ENCODE data around the gene DSC3.

DNA sequence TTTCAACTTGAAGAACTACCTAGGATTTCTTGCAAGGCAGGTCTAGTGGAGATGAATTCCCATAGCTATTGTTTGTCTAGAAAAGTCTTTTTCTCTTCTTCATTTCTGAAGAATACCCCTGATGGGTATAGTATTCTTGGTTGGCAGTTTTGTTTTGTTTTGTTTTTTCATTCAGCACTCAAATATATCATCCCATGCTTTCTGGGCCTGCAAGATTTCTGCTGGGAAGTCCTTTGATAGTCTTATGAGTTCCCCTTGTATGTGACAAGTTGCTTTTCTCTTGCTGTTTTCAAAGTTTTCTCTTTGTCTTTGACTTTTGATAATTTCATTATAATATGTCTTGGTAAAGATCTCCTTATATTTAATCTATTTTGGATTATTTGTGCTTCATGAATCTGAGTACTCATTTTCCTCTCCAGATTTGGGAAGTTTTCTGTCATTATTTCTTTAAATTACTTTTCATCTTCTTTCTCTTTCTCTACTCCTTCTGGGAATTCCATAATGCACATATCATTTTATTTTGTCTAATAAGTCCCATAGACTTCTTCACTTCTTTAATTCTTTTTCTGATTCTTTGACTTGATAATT, 101.5 kb downstream of the DSC3 start:
- TF ChIP-seq, protein P1, sequence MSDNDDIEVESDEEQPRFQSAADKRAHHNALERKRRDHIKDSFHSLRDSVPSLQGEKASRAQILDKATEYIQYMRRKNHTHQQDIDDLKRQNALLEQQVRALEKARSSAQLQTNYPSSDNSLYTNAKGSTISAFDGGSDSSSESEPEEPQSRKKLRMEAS (IDR thresholded peaks at IDR 0.05; ENCODE audit: insufficient read depth, insufficient read length): no peak
- TF ChIP-seq EZH2 (IDR thresholded peaks at IDR 0.05; ENCODE audit: borderline replicate concordance, low read depth, low read length, severe bottlenecking) (no peak), POLR2A (IDR thresholded peaks at IDR 0.05; ENCODE audit: low read depth, low read length) (no peak), POLR2AphosphoS5 (IDR thresholded peaks at IDR 0.05; ENCODE audit: insufficient read depth, low read depth, low read length) (no peak), MYC (IDR thresholded peaks at IDR 0.05; ENCODE audit: low read depth, low read length) (no peak), GATA2 (IDR thresholded peaks at IDR 0.05; ENCODE audit: insufficient read depth, insufficient read length, low read depth, low read length) (no peak)
- TF ChIP-seq, protein P2, sequence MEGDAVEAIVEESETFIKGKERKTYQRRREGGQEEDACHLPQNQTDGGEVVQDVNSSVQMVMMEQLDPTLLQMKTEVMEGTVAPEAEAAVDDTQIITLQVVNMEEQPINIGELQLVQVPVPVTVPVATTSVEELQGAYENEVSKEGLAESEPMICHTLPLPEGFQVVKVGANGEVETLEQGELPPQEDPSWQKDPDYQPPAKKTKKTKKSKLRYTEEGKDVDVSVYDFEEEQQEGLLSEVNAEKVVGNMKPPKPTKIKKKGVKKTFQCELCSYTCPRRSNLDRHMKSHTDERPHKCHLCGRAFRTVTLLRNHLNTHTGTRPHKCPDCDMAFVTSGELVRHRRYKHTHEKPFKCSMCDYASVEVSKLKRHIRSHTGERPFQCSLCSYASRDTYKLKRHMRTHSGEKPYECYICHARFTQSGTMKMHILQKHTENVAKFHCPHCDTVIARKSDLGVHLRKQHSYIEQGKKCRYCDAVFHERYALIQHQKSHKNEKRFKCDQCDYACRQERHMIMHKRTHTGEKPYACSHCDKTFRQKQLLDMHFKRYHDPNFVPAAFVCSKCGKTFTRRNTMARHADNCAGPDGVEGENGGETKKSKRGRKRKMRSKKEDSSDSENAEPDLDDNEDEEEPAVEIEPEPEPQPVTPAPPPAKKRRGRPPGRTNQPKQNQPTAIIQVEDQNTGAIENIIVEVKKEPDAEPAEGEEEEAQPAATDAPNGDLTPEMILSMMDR (IDR thresholded peaks at IDR 0.05; ENCODE audit: extremely low read depth in 1 of 2, insufficient read depth in 1 of 2, low read depth in 1 of 2, low read length in 2 of 2): no peak
